Endothelial cell of umbilical vein (primary cell): ENCODE measurements around the gene ZDHHC7. TPM values are rescaled to one million over a fixed set of nuclear protein-coding genes. Genes with fewer than 3 reads are reported as not detected.

ENCODE experiments used
- BruUV-seq: library from RNA; stranded (reverse); fragments of 400-500 nt; replicated peaks from 2 replicates; lab custom pipeline; 2021; lab: Mats Ljungman, UMichigan
- CTCF ChIA-PET: fragments of 300-600, 350-600 bp; sonication (Branson Sonifier 250); formaldehyde crosslinking; loops from one replicate; lab custom pipeline; 2021; ENCODE audit warnings: antibody characterized with exemption, inconsistent platforms; lab: Charles Lee
- POLR2A ChIA-PET: fragments of 300-600, 350-600 bp; sonication (Branson Sonifier 250); formaldehyde crosslinking; loops from one replicate; lab custom pipeline; 2021; ENCODE audit warnings: antibody characterized with exemption, inconsistent platforms; lab: Charles Lee
- DNase-seq: peaks from one replicate; pipeline ENCODE4 v3.0.0-alpha.2; 2011; ENCODE audit warnings: low read depth, low spot score
- FAIRE-seq: peaks from 2 replicates; lab custom pipeline; 2011; peaks lifted over from hg19 to GRCh38; lab: Jason Lieb, UNC
- H2AFZ ChIP-seq: 2 replicates; pipeline ENCODE4 v1.6.0; 2012; ENCODE audit warnings: low read depth, low read length, control low read depth, inconsistent platforms
- H3K27ac ChIP-seq: 2 replicates; pipeline ENCODE4 v1.5.1; 2011; ENCODE audit warnings: low read depth, mild to moderate bottlenecking, control low read depth, low read length, moderate library complexity; ENCODE audit not compliant: insufficient read depth
- H3K27me3 ChIP-seq, 2 experiments: 2 replicates each; pipeline versions ENCODE4 v1.6.0 to v1.6.1; 2011; ENCODE audit warnings: low read length in 2 of 2, mixed read lengths in 1 of 2; ENCODE audit not compliant: control insufficient read depth in 2 of 2, insufficient read depth in 2 of 2
- H3K36me3 ChIP-seq, 2 experiments: 2 replicates in 1 of 2; 3 replicates in 1 of 2; pipeline ENCODE4 v1.5.1; 2011; ENCODE audit warnings: low read length in 2 of 2, mild to moderate bottlenecking in 1 of 2, moderate library complexity in 1 of 2; ENCODE audit not compliant: control insufficient read depth in 2 of 2, insufficient read depth in 2 of 2; ENCODE audit errors: extremely low read depth in 1 of 2
- H3K4me1 ChIP-seq: 3 replicates; pipeline ENCODE4 v1.5.1; 2011; ENCODE audit warnings: mild to moderate bottlenecking, low read length; ENCODE audit not compliant: control insufficient read depth, insufficient read depth; ENCODE audit errors: extremely low read depth
- H3K4me2 ChIP-seq: 2 replicates; pipeline ENCODE4 v1.6.1; 2011; ENCODE audit warnings: low read length, control low read depth, mixed read lengths; ENCODE audit not compliant: insufficient read depth
- H3K4me3 ChIP-seq, 3 experiments: fragments of 200-600 bp in 1 of 3; sonication (generic), shearing (Covaris generic) in 1 of 3; replicated peaks in 1 of 3; 2 replicates each; pipeline ENCODE4 v1.5.1; 2011 to 2016; ENCODE audit warnings: control low read depth in 3 of 3, low read length in 3 of 3, mild to moderate bottlenecking in 2 of 3, inconsistent platforms in 1 of 3, low read depth in 1 of 3, moderate library complexity in 1 of 3; ENCODE audit not compliant: insufficient read depth in 1 of 3
- H3K79me2 ChIP-seq: 2 replicates; pipeline ENCODE4 v1.6.0; 2012; ENCODE audit warnings: low read length, inconsistent platforms; ENCODE audit not compliant: control insufficient read depth, insufficient read depth
- H3K9ac ChIP-seq: replicated peaks from 2 replicates; pipeline ENCODE3; 2011; ENCODE audit warnings: low read length, control low read depth; ENCODE audit not compliant: insufficient read depth; ENCODE audit errors: extremely low read depth
- H3K9me1 ChIP-seq: replicated peaks from 3 replicates; pipeline ENCODE4 v1.6.0; 2011; ENCODE audit warnings: mild to moderate bottlenecking, low read length; ENCODE audit not compliant: control insufficient read depth, insufficient read depth; ENCODE audit errors: extremely low read depth
- H3K9me3 ChIP-seq: replicated peaks from 2 replicates; pipeline ENCODE4 v1.5.1; 2012; ENCODE audit warnings: low read length, inconsistent platforms; ENCODE audit not compliant: control insufficient read depth, insufficient read depth
- H4K20me1 ChIP-seq: replicated peaks from 2 replicates; pipeline ENCODE3; 2011; ENCODE audit warnings: mild to moderate bottlenecking, low read length; ENCODE audit not compliant: control insufficient read depth, insufficient read depth; ENCODE audit errors: extremely low read depth
- GATA2 ChIP-seq: IDR thresholded peaks from 2 replicates; pipeline ENCODE4 v1.7.0; 2011; ENCODE audit warnings: low read depth, mild to moderate bottlenecking, moderate library complexity, mixed read lengths, low read length; ENCODE audit not compliant: insufficient read length, insufficient read depth
- JUN ChIP-seq: IDR thresholded peaks from 2 replicates; pipeline ENCODE4 v1.6.1; 2011; ENCODE audit warnings: borderline replicate concordance, low read depth; ENCODE audit not compliant: insufficient read length, insufficient read depth
- MYC ChIP-seq: IDR thresholded peaks from one replicate; pipeline ENCODE4 v1.6.1; 2011; ENCODE audit warnings: mild to moderate bottlenecking, low read depth, low read length
- POLR2A ChIP-seq: IDR thresholded peaks from 2 replicates; pipeline ENCODE4 v1.6.1; 2012; ENCODE audit warnings: low read depth, mild to moderate bottlenecking, control low read depth, low read length
- dilution Hi-C: fragments of 300-500 bp; cut with MboI; formaldehyde crosslinking; loops from one replicate; pipeline ENCODE4 v1.15.0; 2019; ENCODE audit warnings: low sequenced_read_pairs; ENCODE audit not compliant: extremely low pct_ligation_motif_present
- intact Hi-C: fragments of 100-400 bp; cut with micrococcal nuclease; formaldehyde crosslinking; loops from one replicate; pipeline ENCODE4 v1.10.0; 2022
- polyA plus RNA-seq, 4 experiments: library from polyadenylated mRNA; depleted of rRNA in 3 of 4; stranded (reverse) in 3 of 4; unstranded in 1 of 4; fragments of >200 nt; gene quantifications; 2 replicates each; pipeline versions ENCODE4 v1.2.1 to v1.2.3, GENCODE V29; 2011 to 2012; ENCODE audit warnings: missing spikeins in 1 of 4
- total RNA-seq: library from RNA; stranded (reverse); gene quantifications from 2 replicates; pipeline ENCODE4 v1.2.3, GENCODE V29; 2021
- TF ChIP-seq, protein P1 (sequence below), 2 donors: IDR thresholded peaks; 1 replicate in 1 of 2; 2 replicates in 1 of 2; pipeline ENCODE4 v1.5.1; 2011; ENCODE audit warnings: low read length in 2 of 2, mild to moderate bottlenecking in 2 of 2, moderate library complexity in 2 of 2, control low read depth in 1 of 2, inconsistent platforms in 1 of 2, low read depth in 1 of 2; ENCODE audit not compliant: insufficient read depth in 1 of 2; ENCODE audit errors: extremely low read depth in 1 of 2

ZDHHC7 gene
- total and polyA plus RNA-seq, 2 donors (not counting 3 experiments of a cell fraction or from before 2014, with no cell fraction given): 44.1 to 46.2 TPM

- no peak overlapping the region for H3K9ac ChIP-seq
- H3K27ac ChIP-seq: no peak overlapping the region
- dilution Hi-C loops: no loop called here
- TF ChIP-seq POLR2A: no peak
- TF ChIP-seq, protein P1, sequence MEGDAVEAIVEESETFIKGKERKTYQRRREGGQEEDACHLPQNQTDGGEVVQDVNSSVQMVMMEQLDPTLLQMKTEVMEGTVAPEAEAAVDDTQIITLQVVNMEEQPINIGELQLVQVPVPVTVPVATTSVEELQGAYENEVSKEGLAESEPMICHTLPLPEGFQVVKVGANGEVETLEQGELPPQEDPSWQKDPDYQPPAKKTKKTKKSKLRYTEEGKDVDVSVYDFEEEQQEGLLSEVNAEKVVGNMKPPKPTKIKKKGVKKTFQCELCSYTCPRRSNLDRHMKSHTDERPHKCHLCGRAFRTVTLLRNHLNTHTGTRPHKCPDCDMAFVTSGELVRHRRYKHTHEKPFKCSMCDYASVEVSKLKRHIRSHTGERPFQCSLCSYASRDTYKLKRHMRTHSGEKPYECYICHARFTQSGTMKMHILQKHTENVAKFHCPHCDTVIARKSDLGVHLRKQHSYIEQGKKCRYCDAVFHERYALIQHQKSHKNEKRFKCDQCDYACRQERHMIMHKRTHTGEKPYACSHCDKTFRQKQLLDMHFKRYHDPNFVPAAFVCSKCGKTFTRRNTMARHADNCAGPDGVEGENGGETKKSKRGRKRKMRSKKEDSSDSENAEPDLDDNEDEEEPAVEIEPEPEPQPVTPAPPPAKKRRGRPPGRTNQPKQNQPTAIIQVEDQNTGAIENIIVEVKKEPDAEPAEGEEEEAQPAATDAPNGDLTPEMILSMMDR (IDR thresholded peaks at IDR 0.05; ENCODE audit: extremely low read depth in 1 of 2, insufficient read depth in 1 of 2, low read depth in 1 of 2, low read length in 2 of 2): no peak
- no peak for TF ChIP-seq MYC
- ChIA-PET POLR2A (no interaction called here), CTCF (interaction anchor here (1.1 to 1.5 kb wide), 2 partner anchors 15 to 46 kb away, joined by 3 to 4 read pairs; no protein-coding TSS in a partner anchor)
- H3K79me2 ChIP-seq: no peaks in the 10 kb centered on the region
- no peaks in the 10 kb centered on the region for H3K36me3 ChIP-seq
- DNase-seq (no peak), FAIRE-seq (no peak)
- intact Hi-C loops: no loop called here
- no peak overlapping the region for H3K4me2 ChIP-seq
- no peaks in the 10 kb centered on the region for H3K4me1 ChIP-seq
- H3K9me1 ChIP-seq: no peaks in the 10 kb centered on the region
- H2AFZ ChIP-seq: no peak overlapping the region
- no peak overlapping the region for H3K4me3 ChIP-seq
- no peaks in the 10 kb centered on the region for H4K20me1 ChIP-seq
- BruUV-seq: no TSS peak
- H3K9me3 ChIP-seq: no peaks in the 10 kb centered on the region
- no peaks in the 10 kb centered on the region for H3K27me3 ChIP-seq
Observed at GRCh38 chr16:85040685-85041084, 29.4 kb upstream of the ZDHHC7 start.

- TF ChIP-seq MYC: no peak
- TF ChIP-seq GATA2: no peak
- no peak for TF ChIP-seq JUN
- TF ChIP-seq POLR2A: no peak
- Histone ChIP-seq H2AFZ (no peak overlapping the region), H3K4me2 (no peak overlapping the region), H3K4me3 (no peak overlapping the region), H3K9me3 (no peaks in the 10 kb centered on the region), H3K27ac (no peak overlapping the region), H4K20me1 (no peaks in the 10 kb centered on the region), H3K79me2 (no peaks in the 10 kb centered on the region), H3K9ac (no peak overlapping the region), H3K27me3 (no peaks in the 10 kb centered on the region), H3K9me1 (no peaks in the 10 kb centered on the region), H3K4me1 (no peaks in the 10 kb centered on the region), H3K36me3 (no peaks in the 10 kb centered on the region)
- DNase-seq: no peak
- intact Hi-C loops (no loop called here), dilution Hi-C loops (no loop called here)
- no peak for FAIRE-seq
- no TSS peak for BruUV-seq
- CTCF ChIA-PET: no interaction called here
- POLR2A ChIA-PET: no interaction called here
Observed at GRCh38 chr16:85037721-85038120, 26.4 kb upstream of the ZDHHC7 start.
